ENCODE results near the gene RBBP7.
A peak's percentile ranks its signal among the peaks of the same experiment; 100 is the strongest.

RBBP7 gene

GRCh38 chrX:16870095-16870861 is at the start of gene RBBP7:
TSS of gene RBBP7 (minus strand) at chrX:16870362. CDS start at chrX:16870053, 309 bp downstream.
- DNase-seq (ENCODE audit: low read depth), result peak; percentile 85

- no peak for DNase-seq (ENCODE audit: low read depth)
Observed at GRCh38 chrX:16918979-16919378, 48.8 kb upstream of the RBBP7 start.

- DNase-seq (ENCODE audit: low read depth), result no peak
Observed at GRCh38 chrX:16917120-16917519, 47.0 kb upstream of the RBBP7 start.

GRCh38 chrX:16916561-16916960 is 46.4 kb upstream of the RBBP7 start:
- DNase-seq (ENCODE audit: low read depth), result no peak

GRCh38 chrX:16914058-16914457 is 43.9 kb upstream of the RBBP7 start:
- DNase-seq (ENCODE audit: low read depth), result no peak

- no peak for DNase-seq (ENCODE audit: low read depth)
Observed at GRCh38 chrX:16910376-16910775, 40.2 kb upstream of the RBBP7 start.

- no peak for DNase-seq (ENCODE audit: low read depth)
Observed at GRCh38 chrX:16903274-16904022, 33.3 kb upstream of the RBBP7 start.

GRCh38 chrX:16897445-16897844 is 27.3 kb upstream of the RBBP7 start:
- no peak for DNase-seq (ENCODE audit: low read depth)

- peak; percentile 36 for DNase-seq (ENCODE audit: low read depth)
Observed at GRCh38 chrX:16892504-16893362, 22.6 kb upstream of the RBBP7 start.

GRCh38 chrX:16885628-16886027 is 15.5 kb upstream of the RBBP7 start:
- DNase-seq (ENCODE audit: low read depth), result no peak

- no peak for DNase-seq (ENCODE audit: low read depth)
Observed at GRCh38 chrX:16883487-16883804, 13.3 kb upstream of the RBBP7 start.

- DNase-seq (ENCODE audit: low read depth), result peak; percentile 47
Observed at GRCh38 chrX:16882702-16883486, 12.7 kb upstream of the RBBP7 start.

- DNase-seq (ENCODE audit: low read depth), result no peak
Observed at GRCh38 chrX:16882169-16882568, 12.0 kb upstream of the RBBP7 start.

- no peak for DNase-seq (ENCODE audit: low read depth)
Observed at GRCh38 chrX:16876696-16877095, 6.5 kb upstream of the RBBP7 start.

- DNase-seq (ENCODE audit: low read depth), result no peak
Observed at GRCh38 chrX:16874458-16875095, 4.4 kb upstream of the RBBP7 start.

GRCh38 chrX:16873106-16873505 is 2.9 kb upstream of the RBBP7 start:
- no peak for DNase-seq (ENCODE audit: low read depth)

- no peak for DNase-seq (ENCODE audit: low read depth)
Observed at GRCh38 chrX:16870862-16871815, 977 bp upstream of the RBBP7 start.

- peak; percentile 22 for DNase-seq (ENCODE audit: low read depth)
Observed at GRCh38 chrX:16869393-16870094, 618 bp downstream of the RBBP7 start.

- no peak for DNase-seq (ENCODE audit: low read depth)
Observed at GRCh38 chrX:16868920-16869319, 1.2 kb downstream of the RBBP7 start.

GRCh38 chrX:16867947-16868346 is 2.2 kb downstream of the RBBP7 start:
- no peak for DNase-seq (ENCODE audit: low read depth)
